ENCODE results near the gene HS6ST1. TPM values are rescaled to one million over a fixed set of nuclear protein-coding genes. Genes with fewer than 3 reads are reported as not detected.

The HS6ST1 gene
- total and polyA plus RNA-seq, 2 donors (not counting 3 experiments of a cell fraction or from before 2014, with no cell fraction given) = 12.8 to 19.4 TPM

GRCh38 chr2:128298846-128299507, 19.7 kb downstream of the HS6ST1 start:
- Histone ChIP-seq H3K36me3 (ENCODE audit: control insufficient read depth in 2 of 2, extremely low read depth in 1 of 2, insufficient read depth in 2 of 2, low read length in 2 of 2) (no peaks in the 10 kb centered on the region), H3K9me3 (replicated peaks; ENCODE audit: control insufficient read depth, insufficient read depth, low read length) (no peaks in the 10 kb centered on the region), H3K9me1 (replicated peaks; ENCODE audit: control insufficient read depth, extremely low read depth, insufficient read depth, low read length) (no peaks in the 10 kb centered on the region), H3K27ac (ENCODE audit: insufficient read depth, low read depth, low read length) (no peak overlapping the region), H3K9ac (replicated peaks; ENCODE audit: extremely low read depth, insufficient read depth, low read length) (no peak overlapping the region), H3K4me3 (replicated peaks in 1 of 3; ENCODE audit: insufficient read depth in 1 of 3, low read depth in 1 of 3, low read length in 3 of 3) (no peak overlapping the region), H3K79me2 (ENCODE audit: control insufficient read depth, insufficient read depth, low read length) (no peaks in the 10 kb centered on the region), H2AFZ (ENCODE audit: low read depth, low read length) (no peak overlapping the region), H3K4me2 (ENCODE audit: insufficient read depth, low read length) (no peak overlapping the region), H3K4me1 (ENCODE audit: control insufficient read depth, extremely low read depth, insufficient read depth, low read length) (no peaks in the 10 kb centered on the region), H4K20me1 (replicated peaks; ENCODE audit: control insufficient read depth, extremely low read depth, insufficient read depth, low read length) (no peaks in the 10 kb centered on the region), H3K27me3 (ENCODE audit: control insufficient read depth in 2 of 2, insufficient read depth in 2 of 2, low read length in 2 of 2) (no peaks in the 10 kb centered on the region)
- dilution Hi-C loops (cut with MboI; ENCODE audit: extremely low pct_ligation_motif_present, low sequenced_read_pairs) = no loop called here
- POLR2A ChIA-PET = no interaction called here
- CTCF ChIA-PET = no interaction called here
- intact Hi-C loops (cut with micrococcal nuclease) = no loop called here
- DNase-seq (ENCODE audit: low read depth, low spot score) = no peak
- FAIRE-seq = no peak
- no peak for TF ChIP-seq MYC (IDR thresholded peaks at IDR 0.05; ENCODE audit: low read depth, low read length)
- no peak for TF ChIP-seq CTCF (IDR thresholded peaks at IDR 0.05; ENCODE audit: extremely low read depth in 1 of 2, insufficient read depth in 1 of 2, low read depth in 1 of 2, low read length in 2 of 2)
- no peak for TF ChIP-seq MAX (IDR thresholded peaks at IDR 0.05; ENCODE audit: insufficient read depth, insufficient read length)
- TF ChIP-seq JUN (IDR thresholded peaks at IDR 0.05; ENCODE audit: borderline replicate concordance, insufficient read depth, insufficient read length, low read depth) = no peak
- TF ChIP-seq EZH2 (IDR thresholded peaks at IDR 0.05; ENCODE audit: borderline replicate concordance, low read depth, low read length, severe bottlenecking) = no peak
- no peak for TF ChIP-seq FOS (IDR thresholded peaks at IDR 0.05; ENCODE audit: borderline replicate concordance, insufficient read depth, low read length)
- TF ChIP-seq POLR2A (IDR thresholded peaks at IDR 0.05; ENCODE audit: low read depth, low read length) = no peak
- TF ChIP-seq POLR2AphosphoS5 (IDR thresholded peaks at IDR 0.05; ENCODE audit: insufficient read depth, low read depth, low read length) = no peak
- TF ChIP-seq GATA2 (IDR thresholded peaks at IDR 0.05; ENCODE audit: insufficient read depth, insufficient read length, low read depth, low read length) = no peak
- BruUV-seq (replicated peaks) = no TSS peak
